ENCODE measurements around the gene DCAF7. TPM values are rescaled to one million over a fixed set of nuclear protein-coding genes. Genes with fewer than 3 reads are reported as not detected.
A peak's percentile ranks its signal among the peaks of the same experiment; 100 is the strongest.

The DCAF7 gene
- 10 to 100 TPM; 51.7 to 66.8 TPM for total RNA-seq
- polyA plus RNA-seq (ENCODE audit: insufficient read depth, low read depth, low replicate concordance) = 164 TPM
- long read RNA-seq, donor 1, full-length matches to known transcripts = 23 of 46 reads
- long read RNA-seq, donor 1, partial matches to known transcripts = 23 of 46 reads
- long read RNA-seq, donor 1, other reads (novel, unspliced or antisense) = 0 of 46 reads
- long read RNA-seq, donor 2, full-length matches to known transcripts = 12 of 19 reads
- long read RNA-seq, donor 2, partial matches to known transcripts = 7 of 19 reads
- long read RNA-seq, donor 2, other reads (novel, unspliced or antisense) = 0 of 19 reads

- Histone ChIP-seq H3K9me3 (no peaks in the 10 kb centered on the region), H3K4me1 (peaks cover 18% of the 10 kb centered on the region), H3K36me3 (ENCODE audit: low read depth, missing control alignments) (no peaks in the 10 kb centered on the region), H3K4me3 (peak within 1 kb of the TSS; percentile 84 to 94), H3K27me3 (no peaks in the 10 kb centered on the region), H3K27ac (peak within 1 kb of the TSS; percentile 90 to 92)
- intact Hi-C loops (cut with DNase I; ENCODE audit: low total_unique reads) = loop anchor here (10.0 kb wide), 1 partner anchor 115 kb away; no protein-coding TSS in a partner anchor
- TF ChIP-seq POLR2A (IDR thresholded peaks at IDR 0.05) = no peak
- TF ChIP-seq, protein P1, sequence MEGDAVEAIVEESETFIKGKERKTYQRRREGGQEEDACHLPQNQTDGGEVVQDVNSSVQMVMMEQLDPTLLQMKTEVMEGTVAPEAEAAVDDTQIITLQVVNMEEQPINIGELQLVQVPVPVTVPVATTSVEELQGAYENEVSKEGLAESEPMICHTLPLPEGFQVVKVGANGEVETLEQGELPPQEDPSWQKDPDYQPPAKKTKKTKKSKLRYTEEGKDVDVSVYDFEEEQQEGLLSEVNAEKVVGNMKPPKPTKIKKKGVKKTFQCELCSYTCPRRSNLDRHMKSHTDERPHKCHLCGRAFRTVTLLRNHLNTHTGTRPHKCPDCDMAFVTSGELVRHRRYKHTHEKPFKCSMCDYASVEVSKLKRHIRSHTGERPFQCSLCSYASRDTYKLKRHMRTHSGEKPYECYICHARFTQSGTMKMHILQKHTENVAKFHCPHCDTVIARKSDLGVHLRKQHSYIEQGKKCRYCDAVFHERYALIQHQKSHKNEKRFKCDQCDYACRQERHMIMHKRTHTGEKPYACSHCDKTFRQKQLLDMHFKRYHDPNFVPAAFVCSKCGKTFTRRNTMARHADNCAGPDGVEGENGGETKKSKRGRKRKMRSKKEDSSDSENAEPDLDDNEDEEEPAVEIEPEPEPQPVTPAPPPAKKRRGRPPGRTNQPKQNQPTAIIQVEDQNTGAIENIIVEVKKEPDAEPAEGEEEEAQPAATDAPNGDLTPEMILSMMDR (IDR thresholded peaks at IDR 0.05) = no peak
- WGBS, 2 donors = 0 to 1% methylated on average over 34 to 65 of the region's 72 CpGs
- DNase-seq = peak; percentile 100
Observed at GRCh38 chr17:63549946-63550816, at the start of gene DCAF7. Gene DCAF7 (plus strand): TSS chr17:63550477. CDS start chr17:63550678, 201 bp downstream.

DNA sequence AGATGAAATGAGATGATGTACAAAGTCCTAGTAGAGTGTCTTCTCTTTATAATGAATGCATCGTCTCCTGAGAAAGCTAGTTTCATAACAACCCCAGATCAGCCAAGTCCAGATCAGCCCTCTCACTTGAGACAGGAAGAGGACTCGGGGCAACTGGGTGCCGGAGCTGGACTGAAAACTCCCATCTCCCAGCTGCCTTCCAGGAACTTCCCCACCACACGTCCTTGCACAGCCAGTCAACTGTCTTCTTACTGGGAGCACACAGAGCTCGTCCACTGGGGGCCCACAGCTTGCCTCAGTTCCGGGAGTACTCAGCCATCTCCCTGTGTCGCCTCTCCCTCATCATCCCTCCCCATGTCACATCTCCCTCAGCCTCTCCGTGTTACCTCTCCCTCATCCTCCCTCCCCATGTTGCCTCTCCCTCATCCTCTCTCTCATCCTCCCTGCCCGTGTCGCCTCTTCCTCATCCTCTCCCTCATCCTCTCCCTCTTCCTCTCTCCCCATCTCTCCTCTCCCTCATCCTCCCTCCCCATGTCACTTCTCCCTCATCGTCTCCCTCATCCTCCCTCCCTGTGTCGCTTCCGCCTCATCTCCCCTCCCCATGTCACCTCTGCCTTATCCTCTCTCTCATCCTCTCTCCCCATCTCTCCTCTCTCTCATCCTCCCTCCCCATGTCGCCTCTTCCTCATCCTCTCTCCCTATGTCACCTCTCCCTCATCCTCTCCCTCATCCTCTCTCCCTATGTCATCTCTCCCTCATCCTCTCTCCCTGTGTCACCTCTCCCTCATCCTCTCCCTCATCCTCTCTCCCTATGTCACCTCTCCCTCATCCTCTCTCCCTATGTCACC lies 49.5 kb upstream of the DCAF7 start:
- Histone ChIP-seq H3K27me3 (no peaks in the 10 kb centered on the region), H3K9me3 (no peaks in the 10 kb centered on the region), H3K36me3 (ENCODE audit: low read depth, missing control alignments) (no peaks in the 10 kb centered on the region), H3K27ac (no peak overlapping the region), H3K4me3 (no peak overlapping the region), H3K4me1 (no peaks in the 10 kb centered on the region)
- TF ChIP-seq, protein P1 (IDR thresholded peaks at IDR 0.05) = no peak
- TF ChIP-seq POLR2A (IDR thresholded peaks at IDR 0.05) = no peak
- WGBS, 2 donors = 66 to 67% methylated on average over 14 of the region's 14 CpGs
- no peak for DNase-seq
- intact Hi-C loops (cut with DNase I; ENCODE audit: low total_unique reads) = no loop called here

DNA sequence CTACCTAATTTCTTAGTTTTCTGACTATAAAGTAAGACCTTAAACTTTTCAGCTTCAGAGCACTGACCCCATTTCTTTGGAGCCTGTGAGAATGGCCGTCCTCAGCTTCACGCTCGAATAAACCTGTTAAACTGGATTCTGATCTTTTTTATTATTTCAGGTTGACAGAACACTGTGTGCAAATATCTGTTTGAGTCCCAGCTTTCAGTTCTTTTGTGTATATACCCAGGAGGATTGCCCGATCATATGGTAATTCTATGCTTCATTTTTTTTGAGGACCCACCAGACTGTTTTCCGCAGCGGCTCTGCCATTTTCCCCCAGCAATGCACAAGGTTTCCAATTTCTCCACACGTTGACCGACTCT lies 47.0 kb upstream of the DCAF7 start:
- intact Hi-C loops (cut with DNase I; ENCODE audit: low total_unique reads) = no loop called here
- Histone ChIP-seq H3K27me3 (no peaks in the 10 kb centered on the region), H3K4me1 (no peaks in the 10 kb centered on the region), H3K9me3 (no peaks in the 10 kb centered on the region), H3K36me3 (ENCODE audit: low read depth, missing control alignments) (no peaks in the 10 kb centered on the region), H3K27ac (no peak overlapping the region), H3K4me3 (no peak overlapping the region)
- WGBS, 2 donors = 84 to 85% methylated on average over 8 of the region's 8 CpGs
- TF ChIP-seq, protein P1 (IDR thresholded peaks at IDR 0.05) = no peak
- no peak for TF ChIP-seq POLR2A (IDR thresholded peaks at IDR 0.05)
- DNase-seq = no peak

GRCh38 chr17:63504261-63504660 lies 46.0 kb upstream of the DCAF7 start:
- no peaks in the 10 kb centered on the region for H3K27me3 ChIP-seq
- intact Hi-C loops (cut with DNase I; ENCODE audit: low total_unique reads) = no loop called here
- H3K36me3 ChIP-seq (ENCODE audit: low read depth, missing control alignments) = no peaks in the 10 kb centered on the region
- H3K4me3 ChIP-seq = no peak overlapping the region
- H3K27ac ChIP-seq = no peak overlapping the region
- H3K4me1 ChIP-seq = no peaks in the 10 kb centered on the region
- TF ChIP-seq, protein P1 (IDR thresholded peaks at IDR 0.05) = no peak
- TF ChIP-seq POLR2A (IDR thresholded peaks at IDR 0.05) = no peak
- no peak for DNase-seq
- H3K9me3 ChIP-seq = no peaks in the 10 kb centered on the region
